NOMO-1 treated with DMSO at 0.1 percent for 48 hours (cell line): ENCODE measurements around the gene OAS3.
"Not testable (repeated sequence)": the region's sequence is repeated elsewhere in the genome, so short reads cannot be mapped to it uniquely, and the experiment has no call there.

Experiments used
- DNase-seq: peaks from one replicate; lab custom pipeline; 2025; ENCODE audit not compliant: unreplicated experiment; lab: John Stamatoyannopoulos, UW

Gene OAS3

DNA sequence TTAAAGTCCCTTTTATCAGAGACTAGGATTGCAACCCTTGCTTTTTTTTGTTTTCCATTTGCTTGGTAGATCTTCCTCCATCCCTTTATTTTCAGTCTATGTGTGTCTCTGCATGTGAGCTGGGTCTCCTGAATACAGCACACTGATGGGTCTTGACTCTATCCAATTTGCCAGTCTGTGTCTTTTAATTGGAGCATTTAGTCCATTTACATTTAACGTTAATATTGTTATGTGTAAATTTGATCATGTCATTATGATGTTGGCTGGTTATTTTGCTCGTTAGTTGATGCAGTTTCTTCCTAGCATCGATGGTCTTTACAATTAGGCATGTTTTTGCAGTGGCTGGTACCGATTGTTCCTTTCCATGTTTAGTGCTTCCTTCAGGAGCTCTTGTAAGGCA is 18.9 kb downstream of the OAS3 start:
- DNase-seq = not testable (repeated sequence)

DNA sequence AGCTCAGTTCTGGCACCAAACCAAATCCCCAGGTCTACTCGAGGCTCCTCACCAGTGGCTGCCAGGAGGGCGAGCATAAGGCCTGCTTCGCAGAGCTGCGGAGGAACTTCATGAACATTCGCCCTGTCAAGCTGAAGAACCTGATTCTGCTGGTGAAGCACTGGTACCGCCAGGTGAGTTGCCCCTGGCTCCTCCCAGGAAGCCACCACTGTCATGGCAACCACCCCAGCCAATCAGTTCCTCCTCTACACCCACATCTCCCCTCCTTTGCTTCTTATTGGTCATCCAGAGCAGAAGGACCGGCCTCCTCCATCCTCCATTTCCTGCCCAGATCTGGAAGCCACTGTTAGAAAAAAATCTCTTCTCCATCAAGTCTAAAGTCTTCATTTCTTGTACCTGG is 22.8 kb downstream of the OAS3 start:
- DNase-seq = no peak

DNA sequence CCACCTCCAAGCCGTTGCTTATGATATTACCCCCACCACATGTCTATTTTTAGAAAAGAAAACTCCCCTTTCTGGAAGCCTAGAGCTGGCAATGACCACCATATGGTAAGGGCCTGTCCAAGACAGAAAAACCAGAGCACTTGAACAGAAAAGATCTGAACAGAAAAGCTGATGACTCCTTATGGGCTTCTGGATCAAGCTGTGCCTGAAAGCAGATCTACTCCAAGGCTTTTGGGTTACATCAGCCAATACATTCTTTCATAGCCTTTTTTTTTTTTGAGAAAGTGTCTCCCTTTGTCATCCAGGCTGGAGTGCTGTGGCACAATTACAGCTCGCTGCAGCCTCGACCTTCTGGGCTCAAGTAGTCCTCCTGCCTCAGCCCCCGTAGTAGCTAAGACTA is 23.3 kb downstream of the OAS3 start:
- DNase-seq = no peak

DNA sequence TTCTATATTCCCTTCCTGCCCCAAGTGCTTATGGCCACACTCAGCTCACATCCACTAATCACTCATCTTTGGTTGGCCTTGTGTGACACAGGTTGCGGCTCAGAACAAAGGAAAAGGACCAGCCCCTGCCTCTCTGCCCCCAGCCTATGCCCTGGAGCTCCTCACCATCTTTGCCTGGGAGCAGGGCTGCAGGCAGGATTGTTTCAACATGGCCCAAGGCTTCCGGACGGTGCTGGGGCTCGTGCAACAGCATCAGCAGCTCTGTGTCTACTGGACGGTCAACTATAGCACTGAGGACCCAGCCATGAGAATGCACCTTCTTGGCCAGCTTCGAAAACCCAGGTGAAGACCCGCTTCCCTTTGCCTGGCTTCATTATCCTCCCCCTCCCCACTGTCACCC is 24.3 kb downstream of the OAS3 start:
- no peak for DNase-seq

DNA sequence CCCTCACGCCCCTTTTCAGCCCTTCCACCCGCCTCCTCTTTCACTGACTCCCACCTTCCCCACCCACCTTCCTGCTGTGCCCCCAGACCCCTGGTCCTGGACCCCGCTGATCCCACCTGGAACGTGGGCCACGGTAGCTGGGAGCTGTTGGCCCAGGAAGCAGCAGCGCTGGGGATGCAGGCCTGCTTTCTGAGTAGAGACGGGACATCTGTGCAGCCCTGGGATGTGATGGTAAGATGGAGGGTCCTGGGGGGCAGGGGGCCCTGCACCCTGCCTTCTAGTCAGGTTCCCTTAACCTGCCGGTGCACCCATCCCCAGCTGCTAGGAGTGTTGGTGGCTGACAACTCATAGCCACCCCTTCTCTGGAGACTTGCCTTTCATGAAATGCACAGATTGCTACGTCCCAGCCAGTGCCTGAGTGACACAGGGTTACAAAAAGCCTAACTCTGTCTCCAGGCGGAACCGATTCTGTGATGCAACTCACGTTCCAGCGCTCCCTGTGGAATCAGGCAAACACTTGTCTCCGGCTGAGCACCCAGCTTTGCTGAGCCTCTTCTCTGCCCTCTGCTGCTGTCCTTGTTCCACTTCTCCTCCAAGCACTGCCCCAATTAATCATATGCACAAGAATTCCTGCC is 25.1 kb downstream of the OAS3 start:
- DNase-seq = no peak

DNA sequence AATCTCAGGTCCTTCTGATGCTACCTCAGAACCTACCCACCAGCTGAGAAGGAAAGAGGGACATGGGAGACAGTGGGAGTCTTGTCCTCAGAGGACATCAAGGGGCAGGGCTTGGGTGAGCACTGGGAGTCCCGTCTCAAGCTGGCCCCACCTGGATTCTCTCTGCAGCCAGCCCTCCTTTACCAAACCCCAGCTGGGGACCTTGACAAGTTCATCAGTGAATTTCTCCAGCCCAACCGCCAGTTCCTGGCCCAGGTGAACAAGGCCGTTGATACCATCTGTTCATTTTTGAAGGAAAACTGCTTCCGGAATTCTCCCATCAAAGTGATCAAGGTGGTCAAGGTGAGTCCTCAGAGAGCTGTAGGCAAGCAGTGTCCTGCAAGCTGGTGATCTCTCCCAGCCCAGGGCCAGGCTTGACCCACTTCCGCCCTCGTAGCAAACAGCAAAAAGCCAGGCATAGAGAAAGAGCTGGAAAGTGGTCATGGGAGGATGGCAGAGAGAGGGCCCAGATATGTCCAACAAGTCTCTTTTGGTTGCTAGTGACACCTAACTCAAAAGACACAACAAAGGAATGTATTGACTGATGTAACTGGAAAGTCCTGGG is 25.9 kb downstream of the OAS3 start:
- no peak for DNase-seq

DNA sequence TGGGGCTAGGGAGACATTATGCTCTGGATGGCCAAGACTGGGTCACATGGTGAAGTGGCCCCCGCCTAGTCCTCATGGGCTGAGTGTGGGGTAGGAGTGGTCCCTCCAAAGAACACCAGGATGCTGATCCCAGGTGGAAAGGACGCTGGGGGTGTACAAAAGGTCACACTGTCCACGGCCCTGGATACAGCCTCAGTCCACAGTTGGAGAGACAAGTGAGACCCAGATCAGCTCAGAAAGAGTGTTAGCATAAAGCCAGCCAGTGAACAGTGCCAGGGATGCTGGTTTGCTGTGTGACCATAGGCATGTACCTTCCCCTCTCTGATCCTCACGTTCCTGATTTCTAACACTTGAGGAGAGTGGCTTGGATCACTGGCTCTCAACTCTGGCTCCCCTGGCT is 26.6 kb downstream of the OAS3 start:
- DNase-seq = no peak

DNA sequence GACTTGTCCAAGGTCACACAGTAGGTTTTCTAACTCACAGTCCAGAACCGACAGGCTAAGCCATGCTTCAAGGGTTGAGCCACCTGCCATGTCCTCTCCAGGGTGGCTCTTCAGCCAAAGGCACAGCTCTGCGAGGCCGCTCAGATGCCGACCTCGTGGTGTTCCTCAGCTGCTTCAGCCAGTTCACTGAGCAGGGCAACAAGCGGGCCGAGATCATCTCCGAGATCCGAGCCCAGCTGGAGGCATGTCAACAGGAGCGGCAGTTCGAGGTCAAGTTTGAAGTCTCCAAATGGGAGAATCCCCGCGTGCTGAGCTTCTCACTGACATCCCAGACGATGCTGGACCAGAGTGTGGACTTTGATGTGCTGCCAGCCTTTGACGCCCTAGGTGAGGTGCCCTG is 27.4 kb downstream of the OAS3 start:
- DNase-seq = no peak

DNA sequence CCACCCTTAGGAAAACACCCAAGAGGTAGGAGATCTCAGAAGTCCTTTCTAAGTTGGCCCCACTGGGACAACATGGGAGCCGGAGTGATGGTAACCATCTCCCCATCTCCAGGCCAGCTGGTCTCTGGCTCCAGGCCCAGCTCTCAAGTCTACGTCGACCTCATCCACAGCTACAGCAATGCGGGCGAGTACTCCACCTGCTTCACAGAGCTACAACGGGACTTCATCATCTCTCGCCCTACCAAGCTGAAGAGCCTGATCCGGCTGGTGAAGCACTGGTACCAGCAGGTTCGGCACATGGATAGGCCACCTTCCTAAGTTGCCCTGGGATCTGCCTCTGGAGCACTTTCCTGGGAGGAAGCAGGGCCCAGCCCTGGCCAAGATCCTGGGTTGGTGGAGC is 29.0 kb downstream of the OAS3 start:
- no peak for DNase-seq

DNA sequence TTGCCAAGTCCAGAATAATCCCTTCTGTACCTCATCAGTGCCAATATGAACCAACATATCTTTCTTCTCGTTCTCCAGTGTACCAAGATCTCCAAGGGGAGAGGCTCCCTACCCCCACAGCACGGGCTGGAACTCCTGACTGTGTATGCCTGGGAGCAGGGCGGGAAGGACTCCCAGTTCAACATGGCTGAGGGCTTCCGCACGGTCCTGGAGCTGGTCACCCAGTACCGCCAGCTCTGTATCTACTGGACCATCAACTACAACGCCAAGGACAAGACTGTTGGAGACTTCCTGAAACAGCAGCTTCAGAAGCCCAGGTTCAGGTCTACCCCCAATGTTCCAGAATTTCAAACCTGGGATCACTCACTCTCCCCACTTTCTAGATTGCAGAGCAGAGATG is 29.6 kb downstream of the OAS3 start:
- DNase-seq = no peak

DNA sequence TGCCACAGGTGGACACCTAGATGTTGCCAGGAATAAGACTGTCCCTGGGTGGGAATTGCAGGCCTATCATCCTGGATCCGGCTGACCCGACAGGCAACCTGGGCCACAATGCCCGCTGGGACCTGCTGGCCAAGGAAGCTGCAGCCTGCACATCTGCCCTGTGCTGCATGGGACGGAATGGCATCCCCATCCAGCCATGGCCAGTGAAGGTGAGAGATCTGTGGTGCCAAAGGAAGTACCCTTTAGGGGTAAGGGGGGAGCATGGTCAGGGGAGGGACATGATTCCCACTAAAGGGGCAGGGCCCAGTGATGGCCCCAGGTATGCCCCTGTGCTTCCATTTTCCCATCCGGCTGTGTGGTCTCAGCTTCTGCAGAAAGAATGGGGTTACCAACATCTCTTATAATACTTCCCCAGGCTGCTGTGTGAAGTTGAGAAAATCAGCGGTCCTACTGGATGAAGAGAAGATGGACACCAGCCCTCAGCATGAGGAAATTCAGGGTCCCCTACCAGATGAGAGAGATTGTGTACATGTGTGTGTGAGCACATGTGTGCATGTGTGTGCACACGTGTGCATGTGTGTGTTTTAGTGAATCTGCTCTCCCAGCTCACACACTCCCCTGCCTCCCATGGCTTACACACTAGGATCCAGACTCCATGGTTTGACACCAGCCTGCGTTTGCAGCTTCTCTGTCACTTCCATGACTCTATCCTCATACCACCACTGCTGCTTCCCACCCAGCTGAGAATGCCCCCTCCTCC is 31.5 kb downstream of the OAS3 start:
- no peak for DNase-seq

DNA sequence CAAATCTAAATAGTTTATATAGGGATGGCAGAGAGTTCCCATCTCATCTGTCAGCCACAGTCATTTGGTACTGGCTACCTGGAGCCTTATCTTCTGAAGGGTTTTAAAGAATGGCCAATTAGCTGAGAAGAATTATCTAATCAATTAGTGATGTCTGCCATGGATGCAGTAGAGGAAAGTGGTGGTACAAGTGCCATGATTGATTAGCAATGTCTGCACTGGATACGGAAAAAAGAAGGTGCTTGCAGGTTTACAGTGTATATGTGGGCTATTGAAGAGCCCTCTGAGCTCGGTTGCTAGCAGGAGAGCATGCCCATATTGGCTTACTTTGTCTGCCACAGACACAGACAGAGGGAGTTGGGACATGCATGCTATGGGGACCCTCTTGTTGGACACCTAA is 32.1 kb downstream of the OAS3 start:
- DNase-seq = no peak

DNA sequence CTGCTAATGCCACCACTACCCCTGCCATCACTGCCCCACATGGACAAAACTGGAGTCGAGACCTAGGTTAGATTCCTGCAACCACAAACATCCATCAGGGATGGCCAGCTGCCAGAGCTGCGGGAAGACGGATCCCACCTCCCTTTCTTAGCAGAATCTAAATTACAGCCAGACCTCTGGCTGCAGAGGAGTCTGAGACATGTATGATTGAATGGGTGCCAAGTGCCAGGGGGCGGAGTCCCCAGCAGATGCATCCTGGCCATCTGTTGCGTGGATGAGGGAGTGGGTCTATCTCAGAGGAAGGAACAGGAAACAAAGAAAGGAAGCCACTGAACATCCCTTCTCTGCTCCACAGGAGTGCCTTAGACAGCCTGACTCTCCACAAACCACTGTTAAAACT is 33.0 kb downstream of the OAS3 start:
- no peak for DNase-seq

DNA sequence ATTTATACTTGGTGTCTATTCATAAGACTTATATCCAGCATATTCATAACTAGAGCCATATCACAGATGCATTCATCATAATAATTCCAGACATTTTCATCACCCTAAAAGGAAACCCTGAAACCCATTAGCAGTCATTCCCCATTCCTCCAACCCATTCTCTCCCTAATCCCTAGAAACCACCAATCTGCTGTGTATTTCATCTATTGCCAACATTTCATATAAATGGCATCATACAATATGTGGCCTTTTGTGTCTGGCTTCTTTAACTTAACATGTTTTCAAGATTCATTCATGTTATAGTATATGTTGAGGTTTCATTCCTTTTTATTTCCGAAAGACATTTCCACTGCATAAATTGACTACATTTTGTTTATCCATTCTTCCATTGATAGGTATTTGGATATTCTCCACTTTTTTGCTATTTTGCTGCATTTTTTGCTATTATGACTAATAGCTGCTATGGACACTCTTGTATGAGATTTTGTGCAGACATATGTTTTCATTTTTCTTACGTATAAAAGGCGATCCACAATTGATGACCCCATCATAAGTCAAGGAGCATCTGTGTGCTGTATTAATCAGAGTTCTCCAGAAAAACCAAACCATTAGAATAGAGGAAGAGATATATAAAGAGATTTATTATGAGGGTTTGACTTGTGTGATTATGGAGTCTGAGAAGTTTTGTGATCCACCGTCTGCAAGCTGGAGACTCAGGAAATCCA is 34.9 kb downstream of the OAS3 start:
- no peak for DNase-seq

DNA sequence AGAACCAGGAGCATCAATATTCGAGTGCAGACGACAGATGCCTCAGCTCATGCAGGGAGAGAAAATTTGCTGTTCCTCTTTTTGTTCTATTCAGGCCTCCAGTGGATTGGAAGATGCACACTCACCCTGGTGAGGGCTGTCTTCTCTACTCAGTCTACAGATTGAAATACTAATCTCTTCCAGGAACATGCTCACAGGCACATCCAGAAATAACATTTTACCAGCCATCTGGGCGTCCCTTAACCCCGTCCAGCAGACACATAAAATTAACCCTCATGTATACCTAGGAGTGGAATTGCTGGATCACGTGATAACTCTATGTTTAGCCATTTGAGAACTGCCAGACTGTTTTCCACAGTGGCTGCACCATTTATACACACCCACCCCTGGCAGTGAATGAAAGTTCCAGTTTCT is 35.6 kb downstream of the OAS3 start:
- DNase-seq = peak; percentile 38

DNA sequence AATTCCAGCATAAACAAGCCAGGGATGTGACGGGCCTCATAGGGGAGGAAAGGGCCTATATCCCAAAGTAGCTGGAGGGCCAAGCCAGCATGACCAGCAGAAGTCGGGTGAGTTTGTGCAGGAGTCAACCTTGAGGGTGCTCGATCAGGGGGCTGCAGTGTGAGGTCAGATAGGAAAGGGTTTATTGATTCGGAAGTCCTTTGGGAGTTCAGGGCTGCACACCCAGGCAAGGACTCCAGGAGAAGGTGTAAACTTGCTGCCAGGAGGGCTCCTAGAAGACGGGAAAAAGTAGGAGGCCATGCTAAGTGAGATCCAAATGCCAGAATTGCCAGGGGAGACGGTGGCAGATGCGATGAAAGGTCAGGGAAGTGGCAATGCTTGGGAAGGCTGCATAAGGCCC is 36.6 kb downstream of the OAS3 start:
- no peak for DNase-seq

DNA sequence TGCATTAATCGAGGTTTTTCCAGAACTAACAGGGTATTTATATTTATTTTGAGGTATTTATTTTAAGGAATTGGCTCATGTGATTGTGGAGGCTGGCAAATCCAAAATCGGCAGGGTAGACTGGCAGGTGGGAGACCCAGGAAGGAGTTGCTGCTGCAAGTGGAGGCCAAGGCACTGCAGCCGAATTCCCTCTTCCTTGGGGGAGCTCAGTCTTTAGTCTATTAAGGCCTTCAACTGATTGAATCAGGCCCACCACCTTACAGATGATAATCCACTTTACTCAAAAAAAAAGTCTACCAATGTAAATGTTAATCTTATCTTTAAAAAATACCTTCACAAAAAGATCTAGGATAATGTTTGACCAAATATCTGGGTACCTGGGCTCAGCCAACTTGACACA is 38.9 kb downstream of the OAS3 start:
- DNase-seq = no peak

DNA sequence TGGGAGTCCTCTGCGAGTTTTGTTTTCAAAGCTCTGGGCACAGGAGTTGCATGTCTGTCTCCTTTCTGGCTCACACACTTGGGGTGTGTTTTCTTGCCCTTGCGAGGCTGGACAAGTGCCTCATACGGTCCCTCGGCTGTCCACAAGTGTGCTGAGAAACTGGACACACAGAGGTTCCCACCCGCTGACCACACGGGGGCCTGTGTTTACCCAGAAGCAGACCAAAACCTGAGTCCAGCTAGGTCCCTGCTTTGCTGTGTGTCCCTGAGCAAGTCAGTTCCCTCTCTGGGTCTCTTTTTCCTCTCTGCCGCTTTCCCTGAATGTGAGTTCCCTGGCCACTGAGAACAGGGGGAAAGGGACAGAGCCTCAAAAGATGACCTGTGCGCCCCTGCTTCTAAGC is 39.4 kb downstream of the OAS3 start:
- no peak for DNase-seq

DNA sequence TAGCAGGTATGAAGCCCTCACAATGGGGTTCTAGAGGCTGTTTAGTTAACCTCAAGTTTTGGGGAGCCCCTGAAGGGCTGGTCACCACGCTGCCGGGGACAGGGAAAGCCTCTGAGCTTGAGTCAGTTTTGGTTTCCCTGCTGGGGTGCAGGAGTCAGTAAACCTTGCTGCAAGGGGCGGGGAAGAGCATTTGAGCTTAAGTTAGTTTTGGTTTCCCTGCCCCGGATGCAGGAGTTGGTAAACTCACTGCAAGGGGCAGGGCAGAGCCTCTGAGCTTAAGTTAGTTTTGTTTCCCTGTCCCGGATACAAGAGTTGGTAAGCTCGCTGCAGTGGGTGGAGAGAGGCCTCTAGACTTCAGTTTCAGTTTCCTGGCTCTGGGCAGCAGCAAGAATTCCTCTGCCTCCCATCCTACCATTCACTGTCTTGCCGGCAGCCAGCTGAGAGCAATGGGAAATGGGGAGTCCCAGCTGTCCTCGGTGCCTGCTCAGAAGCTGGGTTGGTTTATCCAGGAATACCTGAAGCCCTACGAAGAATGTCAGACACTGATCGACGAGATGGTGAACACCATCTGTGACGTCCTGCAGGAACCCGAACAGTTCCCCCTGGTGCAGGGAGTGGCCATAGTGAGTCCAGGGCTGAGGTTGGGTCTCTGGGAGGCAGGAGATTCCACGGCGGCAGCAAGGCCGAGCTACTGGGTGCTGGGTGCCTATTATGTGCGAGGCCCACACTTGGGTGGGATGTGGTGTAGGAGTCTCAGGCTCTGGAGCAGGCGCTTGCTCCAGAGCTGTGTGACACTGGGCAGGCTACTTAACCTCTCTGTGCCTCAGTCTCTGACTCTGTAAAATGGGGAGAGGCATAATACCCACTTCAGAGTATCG is 40.1 kb downstream of the OAS3 start, which contains the start of gene OAS2:
Gene OAS2 (plus strand): TSS at position 357 of the 878 bp plus-strand sequence. CDS start 90 bp downstream, at position 447.
- DNase-seq = peak; percentile 90

DNA sequence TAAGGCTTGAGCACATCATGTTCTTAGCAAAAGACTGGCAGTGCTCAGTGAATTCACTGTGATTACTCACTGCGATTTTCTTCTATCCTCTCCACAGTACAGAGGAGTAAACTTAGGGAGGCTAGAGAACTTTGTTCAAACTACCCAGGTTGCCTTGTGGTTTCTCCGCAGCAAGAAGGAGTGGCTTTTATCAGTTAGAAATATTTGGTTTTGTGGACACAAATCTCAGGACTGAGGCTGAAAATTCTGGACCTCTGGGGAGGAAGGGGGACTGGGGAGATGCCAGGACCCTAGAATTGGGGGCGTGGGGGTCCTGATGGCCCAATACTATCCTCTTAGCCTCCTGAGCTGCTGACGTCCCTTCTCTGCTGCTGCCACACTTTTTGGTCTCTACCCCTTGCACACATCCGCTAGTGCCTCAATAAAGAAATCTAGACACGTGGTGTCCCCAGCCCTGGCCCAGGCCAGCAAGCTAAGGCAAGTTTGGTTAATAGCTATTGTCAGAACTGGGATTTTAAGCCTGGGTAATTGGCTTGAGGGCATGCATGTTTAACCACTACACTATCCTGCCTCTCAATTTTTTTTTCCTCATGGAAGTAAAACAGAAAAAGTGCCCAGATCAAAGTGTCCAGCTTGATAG is 40.9 kb downstream of the OAS3 start:
- no peak for DNase-seq
